Stimulated activated CD4-positive, alpha-beta T cell treated with anti-CD3 and anti-CD28 coated beads, Interleukin-4, amount 100 ng/mL, for 1 hour (primary cell): Measurements from ENCODE around the gene FOCAD.

Source experiments
- DNase-seq: peaks from one replicate; pipeline ENCODE4 v3.0.0-alpha.2; 2020

The FOCAD gene

GRCh38 chr9:20740929-20741582 is 57.0 kb downstream of the FOCAD start:
- no peak for DNase-seq

GRCh38 chr9:20742833-20743232 is 58.8 kb downstream of the FOCAD start:
- no peak for DNase-seq

GRCh38 chr9:20744036-20744630 is 60.1 kb downstream of the FOCAD start:
- no peak for DNase-seq

GRCh38 chr9:20746967-20747366 is 62.9 kb downstream of the FOCAD start:
- DNase-seq, result no peak

- no peak for DNase-seq
Observed at GRCh38 chr9:20749496-20750198, 65.6 kb downstream of the FOCAD start.

- DNase-seq, result no peak
Observed at GRCh38 chr9:20753761-20754160, 69.7 kb downstream of the FOCAD start.

GRCh38 chr9:20754556-20754955 is 70.5 kb downstream of the FOCAD start:
- no peak for DNase-seq

GRCh38 chr9:20760246-20760891 is 76.3 kb downstream of the FOCAD start:
- no peak for DNase-seq

- no peak for DNase-seq
Observed at GRCh38 chr9:20770947-20771346, 86.9 kb downstream of the FOCAD start.

GRCh38 chr9:20771729-20772128 is 87.7 kb downstream of the FOCAD start:
- no peak for DNase-seq

GRCh38 chr9:20775683-20776082 is 91.6 kb downstream of the FOCAD start:
- no peak for DNase-seq

- no peak for DNase-seq
Observed at GRCh38 chr9:20781092-20781491, 97.0 kb downstream of the FOCAD start.

- no peak for DNase-seq
Observed at GRCh38 chr9:20782289-20782688, 98.2 kb downstream of the FOCAD start.

- no peak for DNase-seq
Observed at GRCh38 chr9:20783057-20784038, 99.3 kb downstream of the FOCAD start.

GRCh38 chr9:20784196-20784595 is 100.1 kb downstream of the FOCAD start:
- no peak for DNase-seq

GRCh38 chr9:20786807-20787206 is 102.7 kb downstream of the FOCAD start:
- no peak for DNase-seq

- DNase-seq, result no peak
Observed at GRCh38 chr9:20788526-20789451, 104.7 kb downstream of the FOCAD start.

- DNase-seq, result no peak
Observed at GRCh38 chr9:20790721-20791120, 106.7 kb downstream of the FOCAD start.

GRCh38 chr9:20791682-20792081 is 107.6 kb downstream of the FOCAD start:
- DNase-seq, result no peak

GRCh38 chr9:20804489-20805250 is 120.6 kb downstream of the FOCAD start:
- no peak for DNase-seq

- DNase-seq, result no peak
Observed at GRCh38 chr9:20805766-20806165, 121.7 kb downstream of the FOCAD start.
